ENCODE data around the gene TMEM120B.

GRCh38 chr12:121778567-121779421 lies 66.2 kb downstream of the TMEM120B start:
- no peak for TF ChIP-seq YY1 (IDR thresholded peaks at IDR 0.05; ENCODE audit: insufficient read depth, insufficient read length)
- TF ChIP-seq SUZ12 (IDR thresholded peaks at IDR 0.05; ENCODE audit: extremely low read depth, insufficient read depth, insufficient read length) = no peak

All from NT2/D1 (cell line).